OCI-LY7 (cell line): ENCODE results near the gene IPO7. TPM values are rescaled to one million over a fixed set of nuclear protein-coding genes. Genes with fewer than 3 reads are reported as not detected.
A peak's percentile ranks its signal among the peaks of the same experiment; 100 is the strongest.

Source experiments
- BruUV-seq: library from RNA; stranded (reverse); fragments of 400-500 nt; replicated peaks from 2 replicates; lab custom pipeline; 2021; lab: Mats Ljungman, UMichigan
- CTCF ChIA-PET: fragments of 300-600 bp; sonication (Branson Sonifier 250); formaldehyde crosslinking; loops from one replicate; lab custom pipeline; 2022; ENCODE audit warnings: antibody characterized with exemption; ENCODE audit not compliant: unreplicated experiment; lab: Charles Lee
- POLR2A ChIA-PET: fragments of 300-600 bp; sonication (Branson Sonifier 250); formaldehyde crosslinking; loops from one replicate; lab custom pipeline; 2022; ENCODE audit warnings: antibody characterized with exemption; lab: Charles Lee
- DNase-seq: peaks from one replicate; pipeline ENCODE4 v3.0.0-alpha.2; 2015; ENCODE audit warnings: low spot score
- H2AFZ ChIP-seq: fragments of 200-600 bp; sonication (generic), shearing (Covaris generic); 2 replicates; pipeline ENCODE4 v1.6.1; 2014; ENCODE audit warnings: mild to moderate bottlenecking, antibody characterized with exemption, low read length, moderate library complexity
- H3K27ac ChIP-seq: fragments of 200-600 bp; sonication (generic); 2 replicates; pipeline ENCODE4 v1.5.1; 2014; ENCODE audit warnings: mixed run types, low read depth, mild to moderate bottlenecking, moderate library complexity, low read length, inconsistent platforms; ENCODE audit not compliant: poor library complexity, severe bottlenecking
- H3K36me3 ChIP-seq: fragments of 200-600 bp; sonication (generic); 2 replicates; pipeline ENCODE4 v1.6.1; 2014; ENCODE audit warnings: mild to moderate bottlenecking, antibody characterized with exemption, low read length, moderate library complexity, mixed read lengths; ENCODE audit not compliant: insufficient read depth
- H3K4me1 ChIP-seq: fragments of 200-600 bp; sonication (generic); 2 replicates; pipeline ENCODE4 v1.5.1; 2014; ENCODE audit warnings: mild to moderate bottlenecking, low read length; ENCODE audit not compliant: insufficient read depth, poor library complexity, severe bottlenecking
- H3K4me2 ChIP-seq: fragments of 200-600 bp; sonication (generic); 2 replicates; pipeline ENCODE4 v1.6.1; 2014; ENCODE audit warnings: mild to moderate bottlenecking, low read length
- H3K4me3 ChIP-seq: fragments of 200-600 bp; sonication (generic); 2 replicates; pipeline ENCODE4 v1.5.1; 2014; ENCODE audit warnings: mild to moderate bottlenecking, low read depth, low read length; ENCODE audit not compliant: poor library complexity, severe bottlenecking
- H3K79me2 ChIP-seq: fragments of 200-600 bp; sonication (generic); 2 replicates; pipeline ENCODE4 v1.6.1; 2016; ENCODE audit warnings: low read depth, mild to moderate bottlenecking, low read length, moderate library complexity, mixed read lengths; ENCODE audit not compliant: insufficient read depth
- H3K9me2 ChIP-seq: fragments of 200-600 bp; sonication (generic); 2 replicates; pipeline ENCODE4 v1.6.1; 2016; ENCODE audit warnings: mild to moderate bottlenecking, low read length, mixed read lengths; ENCODE audit not compliant: insufficient read depth
- H3K9me3 ChIP-seq: fragments of 200-600 bp; sonication (generic); 2 replicates; pipeline ENCODE4 v1.6.1; 2014; ENCODE audit warnings: mild to moderate bottlenecking, mixed run types, low read length, mixed read lengths
- H4K20me1 ChIP-seq: fragments of 200-600 bp; sonication (generic); 2 replicates; pipeline ENCODE4 v1.6.1; 2014; ENCODE audit warnings: mild to moderate bottlenecking, antibody characterized with exemption, low read length, moderate library complexity, mixed read lengths; ENCODE audit not compliant: insufficient read depth
- CTCF ChIP-seq: fragments of 200-600 bp; sonication (generic); conservative IDR thresholded peaks from 2 replicates; pipeline ENCODE4 v1.5.1; 2014; ENCODE audit warnings: mild to moderate bottlenecking, antibody characterized with exemption, low read length, moderate library complexity, mixed read lengths
- EZH2phosphoT487 ChIP-seq: fragments of 200-600 bp; sonication (generic); IDR thresholded peaks from 2 replicates; pipeline ENCODE4 v1.6.1; 2018; ENCODE audit warnings: low read depth, borderline replicate concordance, mild to moderate bottlenecking, mixed run types, antibody characterized with exemption, low read length, moderate library complexity, mixed read lengths
- intact Hi-C: fragments of 100-400 bp; cut with micrococcal nuclease; formaldehyde crosslinking; loops from one replicate; pipeline ENCODE4 v1.10.0; 2022; ENCODE audit not compliant: unreplicated experiment
- total RNA-seq, 2 experiments: library from RNA; depleted of rRNA in 1 of 2; stranded (reverse); fragments of >200 nt in 1 of 2; shearing (Covaris generic) in 1 of 2; gene quantifications; 2 replicates each; pipeline ENCODE4 v1.2.3, GENCODE V29; 2014 to 2022

The IPO7 gene
- total RNA-seq, 2 experiments from 2014 or later = 120 to 160 TPM

- Histone ChIP-seq H4K20me1 (no peaks in the 10 kb centered on the region), H3K4me3 (no peak overlapping the region), H2AFZ (no peak overlapping the region), H3K4me1 (no peaks in the 10 kb centered on the region), H3K9me3 (no peaks in the 10 kb centered on the region), H3K4me2 (no peak overlapping the region), H3K9me2 (no peaks in the 10 kb centered on the region), H3K79me2 (peaks cover 6% of the 10 kb centered on the region; the same call in 1 of the 2 replicates), H3K27ac (no peak overlapping the region), H3K36me3 (peaks cover 40% of the 10 kb centered on the region)
- intact Hi-C loops = no loop called here
- POLR2A ChIA-PET = interaction anchor here (0.7 to 1.4 kb wide), 2 partner anchors 9 kb away, joined by 3 to 5 read pairs; partner anchors contain the start of gene ZNF143
- CTCF ChIA-PET = no interaction called here
- DNase-seq = no peak
- no peak for TF ChIP-seq CTCF
- BruUV-seq = no TSS peak
Observed at GRCh38 chr11:9470765-9471164, 86.3 kb downstream of the IPO7 start.

- peaks cover 50% of the 10 kb centered on the region for H3K36me3 ChIP-seq
- ChIA-PET POLR2A (interaction anchor here (1.2 to 2.1 kb wide), 3 partner anchors 9 to 31 kb away, joined by 3 to 9 read pairs (median 6); partner anchors contain the start of gene ZNF143), CTCF (interaction anchor here (0.6 kb wide), 1 partner anchor 85 kb away, joined by 3 read pairs; no protein-coding TSS in a partner anchor)
- H3K4me3 ChIP-seq = no peak overlapping the region
- no peak overlapping the region for H2AFZ ChIP-seq
- H3K9me2 ChIP-seq = no peaks in the 10 kb centered on the region
- TF ChIP-seq EZH2phosphoT487 (no peak), CTCF (no peak)
- peaks cover 4% of the 10 kb centered on the region; the same call in 1 of the 2 replicates for H3K79me2 ChIP-seq
- no peak overlapping the region for H3K4me2 ChIP-seq
- no peaks in the 10 kb centered on the region for H4K20me1 ChIP-seq
- no peak for DNase-seq
- BruUV-seq = no TSS peak
- no peak overlapping the region for H3K27ac ChIP-seq
- no peaks in the 10 kb centered on the region for H3K9me3 ChIP-seq
- no peaks in the 10 kb centered on the region for H3K4me1 ChIP-seq
- intact Hi-C loops = no loop called here
Observed at GRCh38 chr11:9473408-9473807, 89.0 kb downstream of the IPO7 start.

GRCh38 chr11:9479899-9480298 lies 95.4 kb downstream of the IPO7 start:
- H3K79me2 ChIP-seq = no peaks in the 10 kb centered on the region
- TF ChIP-seq CTCF (no peak), EZH2phosphoT487 (no peak)
- ChIA-PET POLR2A (interaction anchor here (0.5 to 2.9 kb wide), 11 partner anchors 10 to 297 kb away, joined by 3 to 13 read pairs (median 4); partner anchors contain the start of gene ZNF143), CTCF (no interaction called here)
- peak overlapping the region; percentile 58 for H3K27ac ChIP-seq
- BruUV-seq = no TSS peak
- H3K4me3 ChIP-seq = no peak overlapping the region
- intact Hi-C loops = no loop called here
- H4K20me1 ChIP-seq = no peaks in the 10 kb centered on the region
- peaks cover 15% of the 10 kb centered on the region for H3K4me1 ChIP-seq
- no peak overlapping the region for H2AFZ ChIP-seq
- DNase-seq = peak; percentile 72
- peak overlapping the region; percentile 38 for H3K4me2 ChIP-seq
- peaks cover 56% of the 10 kb centered on the region for H3K36me3 ChIP-seq
- no peaks in the 10 kb centered on the region for H3K9me3 ChIP-seq
- no peaks in the 10 kb centered on the region for H3K9me2 ChIP-seq
